ENCODE measurements around the gene AMIGO1. TPM values are rescaled to one million over a fixed set of nuclear protein-coding genes. Genes with fewer than 3 reads are reported as not detected.

Gene AMIGO1
- total RNA-seq, 1 experiment from 2014 or later = 2.7 TPM

GRCh38 chr1:109529881-109530456 is 20.4 kb upstream of the AMIGO1 start:
- BruUV-seq (replicated peaks) = no TSS peak
- no peaks in the 10 kb centered on the region for H3K9me3 ChIP-seq (ENCODE audit: low read length)
- no peak overlapping the region for H3K4me3 ChIP-seq (ENCODE audit: low read length)
- no peaks in the 10 kb centered on the region for H3K9me2 ChIP-seq (replicated peaks; ENCODE audit: low read length)
- no peaks in the 10 kb centered on the region for H3K4me1 ChIP-seq (ENCODE audit: insufficient read depth, low read length)
- ChIA-PET POLR2A (ENCODE audit: unreplicated experiment) (no interaction called here), CTCF (interaction anchor here (1.1 kb wide), 1 partner anchor 46 kb away, joined by 6 read pairs; the partner anchor contains the start of gene ATXN7L2)
- no peak overlapping the region for H3K27ac ChIP-seq (ENCODE audit: low read length)
- H3K79me2 ChIP-seq (ENCODE audit: low read length) = no peaks in the 10 kb centered on the region
- H4K20me1 ChIP-seq (ENCODE audit: low read length) = no peaks in the 10 kb centered on the region
- no peak overlapping the region for H2AFZ ChIP-seq (ENCODE audit: low read length)
- H3K9ac ChIP-seq (ENCODE audit: low read length) = no peak overlapping the region
- H3K27me3 ChIP-seq (ENCODE audit: low read length) = 0 out of 2 replicates have a peak, but pooled peaks cover 8% of the 10 kb centered on the region
- no peak overlapping the region for H3K4me2 ChIP-seq (ENCODE audit: low read length)
- TF ChIP-seq EZH2phosphoT487 (IDR thresholded peaks at IDR 0.05; ENCODE audit: borderline replicate concordance, low read length) = no peak
- TF ChIP-seq CTCF (conservative IDR thresholded peaks at IDR 0.05; ENCODE audit: low read depth, low read length) = no peak
- TF ChIP-seq EZH2 (IDR thresholded peaks at IDR 0.05; ENCODE audit: low read length, unreplicated experiment) = no peak
- no peaks in the 10 kb centered on the region for H3F3A ChIP-seq (ENCODE audit: low read length, unreplicated experiment)
- no peak for ATAC-seq
- H3K36me3 ChIP-seq (ENCODE audit: low read depth, low read length) = no peaks in the 10 kb centered on the region
- DNase-seq = no peak
- intact Hi-C loops (cut with micrococcal nuclease) = no loop called here

- DNase-seq = no peak
- no peaks in the 10 kb centered on the region for H3K79me2 ChIP-seq (ENCODE audit: low read length)
- 0 out of 2 replicates have a peak, but pooled peaks cover 8% of the 10 kb centered on the region for H3K27me3 ChIP-seq (ENCODE audit: low read length)
- CTCF ChIA-PET = interaction anchor here (1.1 kb wide), 1 partner anchor 38 kb away, joined by 3 read pairs; no protein-coding TSS in a partner anchor
- no peak for ATAC-seq
- H3K27ac ChIP-seq (ENCODE audit: low read length) = no peak overlapping the region
- no TSS peak for BruUV-seq (replicated peaks)
- no peak overlapping the region for H3K9ac ChIP-seq (ENCODE audit: low read length)
- intact Hi-C loops (cut with micrococcal nuclease) = no loop called here
- no peak overlapping the region for H3K4me2 ChIP-seq (ENCODE audit: low read length)
- no peak overlapping the region for H2AFZ ChIP-seq (ENCODE audit: low read length)
- POLR2A ChIA-PET (ENCODE audit: unreplicated experiment) = no interaction called here
- TF ChIP-seq CTCF (conservative IDR thresholded peaks at IDR 0.05; ENCODE audit: low read depth, low read length) = no peak
- TF ChIP-seq EZH2phosphoT487 (IDR thresholded peaks at IDR 0.05; ENCODE audit: borderline replicate concordance, low read length) = no peak
- TF ChIP-seq EZH2 (IDR thresholded peaks at IDR 0.05; ENCODE audit: low read length, unreplicated experiment) = no peak
- H3K9me3 ChIP-seq (ENCODE audit: low read length) = no peaks in the 10 kb centered on the region
- H4K20me1 ChIP-seq (ENCODE audit: low read length) = no peaks in the 10 kb centered on the region
- no peaks in the 10 kb centered on the region for H3K4me1 ChIP-seq (ENCODE audit: insufficient read depth, low read length)
- no peak overlapping the region for H3K4me3 ChIP-seq (ENCODE audit: low read length)
- H3F3A ChIP-seq (ENCODE audit: low read length, unreplicated experiment) = no peaks in the 10 kb centered on the region
- H3K36me3 ChIP-seq (ENCODE audit: low read depth, low read length) = no peaks in the 10 kb centered on the region
- H3K9me2 ChIP-seq (replicated peaks; ENCODE audit: low read length) = no peaks in the 10 kb centered on the region
These were observed 19.2 kb upstream of the AMIGO1 start for GRCh38 chr1:109528712-109529111.
